Activated CD8-positive, alpha-beta T cell treated with anti-CD3 and anti-CD28 coated beads for 36 hours (primary cell): ENCODE measurements around the gene ASIC3. TPM values are rescaled to one million over a fixed set of nuclear protein-coding genes. Genes with fewer than 3 reads are reported as not detected.

ENCODE experiments used
- ATAC-seq: fragments of 200-7000 bp; cut with Tn5 transposase; one replicate; pipeline ENCODE4 v1.10.0; 2021; ENCODE audit warnings: mild to moderate bottlenecking, moderate library complexity
- CTCF ChIA-PET: fragments of 350-600 bp; sonication (Branson Sonifier 250); formaldehyde crosslinking; loops from one replicate; lab custom pipeline; 2021; ENCODE audit warnings: antibody characterized with exemption; lab: Charles Lee
- POLR2A ChIA-PET: fragments of 350-600 bp; sonication (Branson Sonifier 250); formaldehyde crosslinking; loops from one replicate; lab custom pipeline; 2021; ENCODE audit warnings: antibody characterized with exemption; lab: Charles Lee
- DNase-seq: peaks from one replicate; pipeline ENCODE4 v3.0.0-alpha.2; 2020
- H3K27ac Mint-ChIP-seq: one replicate; pipeline ENCODE4 v1.8.0; 2021; ENCODE audit warnings: mild to moderate bottlenecking, mixed read lengths
- H3K27me3 Mint-ChIP-seq: one replicate; pipeline ENCODE4 v1.8.0; 2021; ENCODE audit warnings: mixed read lengths
- H3K36me3 Mint-ChIP-seq: one replicate; pipeline ENCODE4 v1.8.0; 2021; ENCODE audit warnings: low read depth, mixed read lengths
- H3K4me1 Mint-ChIP-seq: one replicate; pipeline ENCODE4 v1.8.0; 2021; ENCODE audit warnings: low read depth, mixed read lengths
- H3K4me3 Mint-ChIP-seq: one replicate; pipeline ENCODE4 v1.8.0; 2021; ENCODE audit warnings: mild to moderate bottlenecking, moderate library complexity, mixed read lengths
- H3K9me3 Mint-ChIP-seq: one replicate; pipeline ENCODE4 v1.8.0; 2021; ENCODE audit warnings: mixed read lengths
- CTCF ChIP-seq: fragments of 200-600 bp; IDR thresholded peaks from one replicate; pipeline ENCODE4 v1.8.0; 2022; ENCODE audit warnings: antibody characterized with exemption, mild to moderate bottlenecking
- intact Hi-C: fragments of 100-400 bp; cut with micrococcal nuclease; formaldehyde crosslinking; loops from one replicate; pipeline ENCODE4 v1.10.0; 2022
- total RNA-seq, 2 experiments: library from RNA; stranded (reverse); gene quantifications; one replicate each; pipeline ENCODE4 v1.2.3, GENCODE V29; 2021

Gene ASIC3
- total RNA-seq, 2 experiments from 2014 or later: 3.7 to 5.8 TPM

DNA sequence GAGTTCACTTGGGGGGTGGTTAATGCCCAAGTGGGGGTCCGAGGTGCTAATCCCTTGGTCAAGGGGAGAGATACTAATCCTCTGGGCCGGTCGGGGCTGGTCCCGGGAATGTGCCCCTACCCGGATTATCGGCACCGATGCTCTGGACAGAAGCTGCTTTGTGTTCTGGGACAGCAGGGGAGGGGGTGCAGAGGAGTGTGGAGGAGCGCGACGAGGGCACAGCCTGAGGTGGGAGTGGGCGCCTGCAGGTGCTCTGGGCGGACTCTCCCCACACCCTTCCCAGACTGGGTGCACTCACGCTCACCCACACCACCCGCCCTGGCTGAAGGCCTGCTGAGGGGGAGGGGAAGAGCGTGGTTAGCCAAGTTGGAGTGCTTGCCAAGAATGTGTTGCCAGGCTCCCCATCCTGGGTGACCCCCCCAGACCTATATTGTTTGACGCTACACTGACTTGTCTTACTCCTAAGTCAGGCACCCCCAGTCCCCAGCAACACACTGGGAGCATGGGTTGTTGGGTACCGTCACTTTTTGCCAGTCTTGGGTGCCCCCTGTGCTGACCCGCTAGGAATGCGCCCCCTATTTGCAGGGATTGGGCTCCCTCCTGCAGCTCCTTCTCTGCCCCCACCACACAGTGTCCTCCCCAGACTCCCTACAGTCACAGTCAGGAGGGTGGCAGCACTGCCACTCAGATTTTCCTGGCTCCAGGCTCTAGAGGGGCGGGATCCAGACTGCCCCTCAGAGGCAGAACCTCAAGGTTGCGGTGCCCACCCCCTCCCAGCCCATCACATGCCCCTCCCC is 12.3 kb downstream of the ASIC3 start:
- peak overlapping the region; percentile 95 for H3K4me3 Mint-ChIP-seq
- CTCF ChIA-PET: interaction anchor here (0.8 to 1.7 kb wide), 6 partner anchors 16 to 50 kb away, joined by 3 to 10 read pairs (median 4); partner anchors contain the start of gene FASTK
- peaks cover 5% of the 10 kb centered on the region for H3K36me3 Mint-ChIP-seq
- POLR2A ChIA-PET: interaction anchor here (0.6 to 1.6 kb wide), 5 partner anchors 9 to 43 kb away, joined by 3 to 8 read pairs (median 3); no protein-coding TSS in a partner anchor
- ATAC-seq (no peak), DNase-seq (peak; percentile 31)
- TF ChIP-seq CTCF: no peak
- intact Hi-C loops: no loop called here
- peak overlapping the region; percentile 72 for H3K27ac Mint-ChIP-seq
- H3K9me3 Mint-ChIP-seq: no peaks in the 10 kb centered on the region
- peaks cover 35% of the 10 kb centered on the region for H3K4me1 Mint-ChIP-seq
- H3K27me3 Mint-ChIP-seq: no peaks in the 10 kb centered on the region

- H3K27ac Mint-ChIP-seq: no peak overlapping the region
These were observed 13.1 kb downstream of the ASIC3 start for GRCh38 chr7:151061213-151062110.

DNA sequence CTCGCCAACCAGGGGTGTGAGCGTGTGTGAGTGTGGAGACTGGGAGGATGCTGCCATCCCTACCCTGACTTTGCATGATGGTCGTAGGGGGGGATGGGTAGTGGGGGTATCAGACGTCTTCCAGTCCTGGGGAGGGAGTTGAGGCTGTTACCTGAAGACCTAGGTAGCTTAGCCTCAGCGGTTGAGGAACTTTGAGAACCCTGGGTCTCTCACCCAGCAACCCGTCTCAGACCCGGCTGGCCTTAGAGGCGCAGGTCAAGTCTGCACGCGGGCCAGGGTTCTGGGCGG is 13.7 kb downstream of the ASIC3 start:
- intact Hi-C loops: no loop called here
- ChIA-PET POLR2A (no interaction called here), CTCF (no interaction called here)
- H3K4me1 Mint-ChIP-seq: peaks cover 29% of the 10 kb centered on the region
- H3K27ac Mint-ChIP-seq: no peak overlapping the region
- H3K9me3 Mint-ChIP-seq: no peaks in the 10 kb centered on the region
- H3K4me3 Mint-ChIP-seq: peak overlapping the region; percentile 95
- ATAC-seq: no peak
- DNase-seq: no peak
- no peaks in the 10 kb centered on the region for H3K27me3 Mint-ChIP-seq
- TF ChIP-seq CTCF: no peak
- peaks cover 5% of the 10 kb centered on the region for H3K36me3 Mint-ChIP-seq

More at GRCh38 chr7:151061213-151062110, 13.1 kb downstream of the ASIC3 start:
- no peak for ATAC-seq
- intact Hi-C loops: no loop called here
- Mint-ChIP-seq H3K27me3 (no peaks in the 10 kb centered on the region), H3K9me3 (no peaks in the 10 kb centered on the region), H3K4me1 (peaks cover 35% of the 10 kb centered on the region), H3K4me3 (peak overlapping the region; percentile 95), H3K36me3 (peaks cover 5% of the 10 kb centered on the region)
- no peak for TF ChIP-seq CTCF
- ChIA-PET POLR2A (no interaction called here), CTCF (interaction anchor here (1.2 to 1.7 kb wide), 3 partner anchors 19 to 49 kb away, joined by 5 to 10 read pairs (median 6); partner anchors contain the start of gene FASTK)
- DNase-seq: no peak

- POLR2A ChIA-PET: no interaction called here
- DNase-seq (no peak), ATAC-seq (no peak)
- intact Hi-C loops: no loop called here
- H3K27ac Mint-ChIP-seq: no peak overlapping the region
- no peaks in the 10 kb centered on the region for H3K27me3 Mint-ChIP-seq
- peaks cover 5% of the 10 kb centered on the region for H3K36me3 Mint-ChIP-seq
- TF ChIP-seq CTCF: no peak
- no peaks in the 10 kb centered on the region for H3K9me3 Mint-ChIP-seq
- CTCF ChIA-PET: interaction anchor here (1.5 kb wide), 2 partner anchors 23 to 182 kb away, joined by 4 read pairs; no protein-coding TSS in a partner anchor
- no peak overlapping the region for H3K4me3 Mint-ChIP-seq
- peaks cover 24% of the 10 kb centered on the region for H3K4me1 Mint-ChIP-seq
These were observed 14.3 kb downstream of the ASIC3 start for GRCh38 chr7:151062399-151063211.
